GM10266 (cell line): ENCODE results near the gene PDE6B.

Experiments
- DNase-seq: peaks from one replicate; pipeline ENCODE4 v3.0.0; 2012; ENCODE audit errors: extremely low spot score
- TF ChIP-seq, protein P1 (sequence below): IDR thresholded peaks from 2 replicates; pipeline ENCODE4 v1.5.1; 2012; ENCODE audit warnings: mild to moderate bottlenecking, low read depth; ENCODE audit not compliant: control insufficient read depth, insufficient read depth; ENCODE audit errors: missing control alignments

Gene PDE6B

DNA sequence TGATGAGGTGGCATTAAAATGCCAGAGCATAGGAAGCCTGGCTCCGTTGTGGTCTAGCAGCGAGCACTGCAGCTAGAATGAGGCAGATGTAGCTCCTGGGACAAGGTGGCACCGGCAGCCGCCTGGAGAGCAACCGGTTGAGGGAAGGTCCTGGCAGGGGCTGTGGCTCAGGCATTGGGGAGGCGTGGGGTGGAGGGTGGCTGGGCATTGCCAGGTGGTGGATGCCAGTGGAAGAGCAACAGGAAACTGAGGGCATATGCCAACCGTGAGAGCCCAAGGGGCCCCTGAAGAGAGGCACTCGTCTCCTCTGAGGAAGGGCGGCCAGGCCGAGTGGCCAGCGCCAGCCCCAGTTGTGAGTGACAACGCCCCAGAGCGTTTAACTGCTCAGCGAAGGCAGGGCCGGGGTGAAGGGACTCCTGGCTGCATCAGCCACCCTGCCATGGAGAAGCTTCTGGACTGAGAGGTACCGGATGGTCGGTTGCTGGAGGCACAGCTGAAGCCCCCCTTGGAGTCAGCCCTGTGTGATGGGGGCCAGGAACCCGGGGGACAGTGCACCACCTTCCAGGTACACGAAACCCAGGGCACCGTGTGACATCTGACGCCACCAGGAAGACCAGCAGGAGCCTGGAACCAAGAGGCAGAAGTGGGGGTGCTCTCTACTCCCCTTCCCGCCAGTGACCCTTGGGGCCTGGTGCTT, 13.2 kb upstream of the PDE6B start:
- TF ChIP-seq, protein P1, sequence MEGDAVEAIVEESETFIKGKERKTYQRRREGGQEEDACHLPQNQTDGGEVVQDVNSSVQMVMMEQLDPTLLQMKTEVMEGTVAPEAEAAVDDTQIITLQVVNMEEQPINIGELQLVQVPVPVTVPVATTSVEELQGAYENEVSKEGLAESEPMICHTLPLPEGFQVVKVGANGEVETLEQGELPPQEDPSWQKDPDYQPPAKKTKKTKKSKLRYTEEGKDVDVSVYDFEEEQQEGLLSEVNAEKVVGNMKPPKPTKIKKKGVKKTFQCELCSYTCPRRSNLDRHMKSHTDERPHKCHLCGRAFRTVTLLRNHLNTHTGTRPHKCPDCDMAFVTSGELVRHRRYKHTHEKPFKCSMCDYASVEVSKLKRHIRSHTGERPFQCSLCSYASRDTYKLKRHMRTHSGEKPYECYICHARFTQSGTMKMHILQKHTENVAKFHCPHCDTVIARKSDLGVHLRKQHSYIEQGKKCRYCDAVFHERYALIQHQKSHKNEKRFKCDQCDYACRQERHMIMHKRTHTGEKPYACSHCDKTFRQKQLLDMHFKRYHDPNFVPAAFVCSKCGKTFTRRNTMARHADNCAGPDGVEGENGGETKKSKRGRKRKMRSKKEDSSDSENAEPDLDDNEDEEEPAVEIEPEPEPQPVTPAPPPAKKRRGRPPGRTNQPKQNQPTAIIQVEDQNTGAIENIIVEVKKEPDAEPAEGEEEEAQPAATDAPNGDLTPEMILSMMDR: no peak
- DNase-seq: no peak

DNA sequence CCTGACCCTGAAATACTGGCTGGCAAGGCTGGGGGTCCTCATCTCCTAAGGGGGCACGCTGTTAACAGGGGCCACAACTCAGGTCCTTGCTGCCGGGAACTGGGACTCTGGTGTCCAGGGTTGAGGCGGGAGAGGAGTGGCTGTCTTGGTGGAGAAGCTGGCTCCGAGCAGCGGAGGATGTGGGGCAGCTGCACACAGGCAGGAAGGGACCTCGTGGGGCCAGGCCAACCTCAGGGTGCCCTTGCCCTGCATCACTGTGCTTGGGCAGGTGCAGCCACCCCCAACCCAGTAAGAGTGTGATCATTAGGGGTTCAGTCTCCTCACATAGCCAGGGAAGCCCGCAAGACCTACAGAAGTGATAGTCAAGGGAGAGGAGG, 12.6 kb upstream of the PDE6B start:
- DNase-seq: no peak
- TF ChIP-seq, protein P1: no peak

DNA sequence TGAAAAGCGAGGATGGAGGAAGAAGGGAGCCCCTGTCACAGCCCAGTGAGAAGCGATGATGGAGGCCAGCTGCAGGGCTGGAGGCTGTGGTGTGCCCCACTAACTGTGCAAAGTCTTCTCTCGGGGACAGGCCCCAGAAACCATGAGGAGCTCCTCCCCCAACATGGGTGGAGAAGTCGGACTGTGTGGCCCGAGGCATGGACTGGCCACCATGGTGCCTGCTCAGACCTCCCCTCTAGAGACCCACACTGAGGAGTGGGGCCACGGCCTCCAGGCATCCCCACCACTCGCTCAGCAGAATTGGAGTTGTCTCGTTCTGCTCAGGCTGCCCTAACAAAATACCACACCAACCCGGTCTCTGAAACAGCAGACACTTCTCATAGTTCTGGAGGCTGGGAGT, 12.2 kb upstream of the PDE6B start:
- TF ChIP-seq, protein P1: no peak
- DNase-seq: no peak

DNA sequence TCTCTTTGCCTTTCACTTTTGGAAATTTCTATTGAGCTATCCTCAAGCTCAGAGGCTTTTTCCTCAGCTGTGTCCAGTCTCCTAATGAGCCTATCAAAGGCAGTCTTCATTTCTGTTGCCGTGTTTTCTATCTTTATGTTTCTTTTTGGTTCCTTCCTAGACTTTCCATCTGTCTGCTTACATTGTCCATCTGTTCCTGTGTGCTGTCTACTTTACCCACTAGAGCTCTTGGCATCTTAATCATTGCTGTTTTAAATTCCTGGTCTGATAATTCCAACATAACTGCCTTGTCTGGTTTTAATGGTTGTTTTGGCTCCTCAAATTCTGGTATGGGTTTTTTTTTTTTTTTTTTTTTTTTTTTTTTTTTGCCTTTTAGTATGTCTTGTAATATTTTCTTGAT, 9.3 kb upstream of the PDE6B start:
- DNase-seq: no peak
- TF ChIP-seq, protein P1: no peak

DNA sequence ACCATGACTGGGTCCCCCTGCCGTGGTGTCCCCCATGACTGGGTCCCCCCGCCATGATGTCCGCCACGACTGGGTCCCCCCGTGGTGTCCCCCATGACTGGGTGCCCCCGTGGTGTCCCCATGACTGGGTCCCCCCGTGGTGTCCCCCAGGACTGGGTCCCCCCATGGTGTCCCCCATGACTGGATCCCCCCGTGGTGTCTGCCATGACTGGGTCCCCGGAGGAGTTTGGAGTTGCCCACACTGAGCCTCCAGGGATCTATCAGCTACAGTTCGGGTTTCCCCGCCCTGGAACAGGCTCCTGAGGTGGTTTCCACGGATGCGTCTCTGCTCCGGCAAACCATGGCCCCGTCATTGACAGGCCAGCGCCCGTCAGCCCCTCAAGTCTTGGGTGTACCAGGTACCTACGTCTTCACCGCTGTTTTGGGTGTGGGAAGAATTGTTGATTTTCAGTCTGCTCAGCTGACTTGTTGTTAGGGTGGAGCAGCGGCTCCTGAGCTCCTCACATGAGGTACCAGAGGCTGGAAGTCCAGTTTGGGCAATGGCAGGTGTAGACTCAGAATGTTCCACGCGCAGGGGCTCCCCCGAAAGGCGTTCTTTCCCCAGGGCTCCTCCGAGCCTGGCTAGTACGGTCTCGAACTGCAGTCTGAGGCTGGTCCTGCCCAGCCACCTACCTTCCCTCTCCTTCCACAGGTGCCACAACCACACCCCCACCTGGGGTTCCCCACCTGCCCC, 8.3 kb upstream of the PDE6B start:
- no peak for DNase-seq
- TF ChIP-seq, protein P1: no peak

DNA sequence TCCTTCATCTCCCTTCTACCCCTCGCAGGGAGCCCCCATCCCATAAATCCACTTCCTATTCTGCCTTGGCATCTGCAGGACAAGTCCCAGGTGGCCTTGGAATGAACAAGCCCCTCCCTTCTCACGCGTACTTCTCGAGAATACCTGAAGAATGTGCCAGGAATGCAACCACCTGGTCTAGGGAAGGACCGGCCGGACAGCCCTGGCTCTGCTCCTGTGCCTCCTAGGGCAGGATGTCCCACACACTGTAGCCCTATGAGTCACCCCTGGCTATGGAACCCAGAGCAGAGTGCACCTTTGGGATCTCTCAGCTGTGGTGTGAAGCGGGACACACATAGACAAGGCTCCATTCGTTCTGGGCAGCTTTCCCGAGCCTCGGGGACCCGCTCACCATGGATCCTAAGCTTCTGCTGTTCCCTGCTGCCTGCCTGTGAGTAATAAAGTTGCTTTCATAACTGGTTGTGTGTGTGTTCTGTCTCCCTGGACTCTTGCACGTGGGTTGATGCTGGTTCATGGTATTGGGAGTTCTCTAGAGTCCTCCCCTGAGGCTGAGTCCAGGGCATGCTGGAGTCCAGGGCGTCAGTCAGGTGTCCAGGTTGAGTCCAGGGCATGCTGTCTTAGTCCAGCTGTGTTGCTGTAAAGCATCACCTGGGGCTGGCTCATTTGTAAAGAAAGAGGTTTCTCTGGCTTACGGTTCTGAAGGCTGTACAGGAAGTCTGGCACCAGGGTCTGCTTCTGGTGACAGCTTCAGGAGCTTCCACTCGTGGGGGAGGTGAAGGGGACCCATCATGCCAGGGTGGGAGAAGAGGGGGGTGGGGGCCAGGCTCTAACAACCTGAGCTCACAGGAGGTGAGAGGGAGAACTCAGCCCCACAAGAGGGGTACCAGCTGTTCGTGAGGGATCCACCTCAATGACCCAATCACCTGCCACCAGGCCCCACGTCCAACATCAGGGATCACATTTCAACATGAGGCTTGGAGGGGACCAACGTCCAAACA, 7.4 kb upstream of the PDE6B start:
- TF ChIP-seq, protein P1: no peak
- DNase-seq: no peak

DNA sequence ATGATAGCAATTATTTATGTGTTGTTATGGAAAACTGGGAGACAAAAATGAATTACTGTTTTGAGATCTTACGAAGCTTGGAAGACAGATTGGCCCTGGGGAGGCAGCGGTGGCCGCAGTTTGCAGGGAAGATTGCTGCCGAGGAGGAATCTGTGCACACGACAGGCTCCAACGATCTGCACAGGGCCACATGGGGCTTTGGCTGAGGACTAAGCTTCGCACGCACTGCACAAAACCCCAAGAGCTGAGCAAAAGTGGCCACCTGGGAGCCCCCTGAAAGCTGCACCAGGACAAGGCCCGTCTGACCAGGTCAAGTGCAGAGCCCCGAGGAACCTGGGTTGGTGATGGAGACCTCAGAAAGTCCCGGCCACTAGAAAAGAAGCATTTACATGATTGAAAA, 5.2 kb upstream of the PDE6B start:
- TF ChIP-seq, protein P1: no peak
- no peak for DNase-seq
